HG03060 (cell line): Measurements from ENCODE around the gene ARFGEF3.

Source experiments
- ATAC-seq: cut with Tn5 transposase; IDR thresholded peaks from one replicate; pipeline ENCODE4 v1.9.1; 2021; ENCODE audit warnings: low read depth, moderate number of reproducible peaks; ENCODE audit not compliant: unreplicated experiment

Gene ARFGEF3

GRCh38 chr6:138162111-138162954 lies 594 bp downstream of the ARFGEF3 start:
- no peak for ATAC-seq

GRCh38 chr6:138162955-138163575 lies 1.3 kb downstream of the ARFGEF3 start:
- no peak for ATAC-seq

- no peak for ATAC-seq
Observed at GRCh38 chr6:138175596-138175995, 13.9 kb downstream of the ARFGEF3 start.

GRCh38 chr6:138176652-138177232 lies 15.0 kb downstream of the ARFGEF3 start:
- ATAC-seq: no peak

GRCh38 chr6:138182939-138183789 lies 21.4 kb downstream of the ARFGEF3 start:
- no peak for ATAC-seq

- no peak for ATAC-seq
Observed at GRCh38 chr6:138183790-138184134, 22.0 kb downstream of the ARFGEF3 start.

GRCh38 chr6:138184230-138184629 lies 22.5 kb downstream of the ARFGEF3 start:
- ATAC-seq: no peak

- no peak for ATAC-seq
Observed at GRCh38 chr6:138187156-138187555, 25.4 kb downstream of the ARFGEF3 start.

GRCh38 chr6:138188278-138188941 lies 26.7 kb downstream of the ARFGEF3 start:
- ATAC-seq: no peak

GRCh38 chr6:138194287-138194686 lies 32.5 kb downstream of the ARFGEF3 start:
- no peak for ATAC-seq

GRCh38 chr6:138196122-138196738 lies 34.5 kb downstream of the ARFGEF3 start:
- no peak for ATAC-seq

GRCh38 chr6:138197570-138197969 lies 35.8 kb downstream of the ARFGEF3 start:
- no peak for ATAC-seq

- no peak for ATAC-seq
Observed at GRCh38 chr6:138198430-138199091, 36.8 kb downstream of the ARFGEF3 start.

GRCh38 chr6:138201836-138202235 lies 40.1 kb downstream of the ARFGEF3 start:
- no peak for ATAC-seq

GRCh38 chr6:138203315-138203714 lies 41.6 kb downstream of the ARFGEF3 start:
- no peak for ATAC-seq

- no peak for ATAC-seq
Observed at GRCh38 chr6:138204303-138204702, 42.6 kb downstream of the ARFGEF3 start.

GRCh38 chr6:138204792-138205384 lies 43.1 kb downstream of the ARFGEF3 start:
- ATAC-seq: no peak

GRCh38 chr6:138205437-138206094 lies 43.8 kb downstream of the ARFGEF3 start:
- no peak for ATAC-seq
